GM04503 (cell line): ENCODE data around the gene CYP19A1.

ENCODE experiments used
- DNase-seq: peaks from one replicate; pipeline ENCODE4 v3.0.0-alpha.2; 2012; ENCODE audit warnings: low read depth

The CYP19A1 gene

DNA sequence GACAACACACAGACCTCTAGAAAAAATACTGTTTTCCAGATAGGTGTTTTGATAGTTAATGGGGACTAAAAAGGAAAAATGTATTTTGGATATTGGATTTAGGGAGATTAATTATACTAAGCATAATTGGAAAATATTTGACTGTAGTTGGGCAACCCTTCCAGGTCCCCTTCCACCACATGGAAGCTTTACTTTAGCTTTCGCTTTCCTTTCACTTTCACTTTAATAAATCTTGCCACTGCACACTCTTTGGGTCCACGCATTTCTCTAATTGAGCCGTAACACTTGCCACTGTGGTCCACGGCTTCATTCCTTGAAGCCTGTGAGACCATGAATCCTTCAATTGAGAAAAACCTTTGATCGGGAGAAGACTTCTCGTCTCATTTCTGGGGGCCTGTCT is 18.6 kb upstream of the CYP19A1 start:
- DNase-seq: no peak

GRCh38 chr15:51356147-51356546 is 17.8 kb upstream of the CYP19A1 start:
- DNase-seq: no peak

DNA sequence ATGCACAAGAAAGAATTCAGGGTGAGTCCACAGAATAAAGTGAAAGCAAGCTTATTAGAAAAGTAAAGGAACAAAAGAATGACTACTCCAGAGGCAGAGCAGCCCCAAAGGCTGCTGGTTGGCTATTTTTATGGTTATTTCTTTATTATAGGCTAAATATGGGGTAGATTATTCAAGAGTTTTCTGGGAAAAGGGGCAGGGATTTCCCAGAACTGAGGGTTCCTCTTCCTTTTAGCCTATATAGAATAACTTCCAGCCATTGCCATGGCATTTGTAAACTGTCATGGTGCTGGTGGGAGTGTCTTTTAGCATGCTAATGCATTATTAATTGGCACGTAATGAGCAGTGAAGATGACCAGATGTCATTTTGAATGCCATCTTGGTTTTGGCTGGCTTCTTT is 16.7 kb upstream of the CYP19A1 start:
- no peak for DNase-seq

DNA sequence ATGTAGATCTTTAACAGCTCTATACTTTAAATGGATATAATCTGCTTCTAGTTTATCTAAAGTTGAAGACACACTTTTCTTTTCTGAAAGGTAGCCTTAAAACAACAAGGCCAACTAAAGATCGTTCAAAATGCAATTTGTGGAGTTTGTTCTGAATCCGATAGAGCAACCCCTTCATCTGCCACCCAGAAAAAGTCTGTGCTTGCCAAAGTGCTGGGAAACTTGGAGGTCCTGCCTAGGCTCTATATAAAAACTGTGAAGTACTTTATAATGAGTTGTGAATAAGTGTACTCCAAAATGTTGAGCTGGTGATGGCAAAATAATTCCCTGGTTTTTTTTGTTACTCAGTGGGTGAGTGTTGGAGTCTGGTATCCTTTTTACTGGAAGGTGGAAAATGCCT is 15.6 kb upstream of the CYP19A1 start:
- DNase-seq: no peak

- no peak for DNase-seq
Measured at GRCh38 chr15:51350723-51351122, 12.3 kb upstream of the CYP19A1 start.

DNA sequence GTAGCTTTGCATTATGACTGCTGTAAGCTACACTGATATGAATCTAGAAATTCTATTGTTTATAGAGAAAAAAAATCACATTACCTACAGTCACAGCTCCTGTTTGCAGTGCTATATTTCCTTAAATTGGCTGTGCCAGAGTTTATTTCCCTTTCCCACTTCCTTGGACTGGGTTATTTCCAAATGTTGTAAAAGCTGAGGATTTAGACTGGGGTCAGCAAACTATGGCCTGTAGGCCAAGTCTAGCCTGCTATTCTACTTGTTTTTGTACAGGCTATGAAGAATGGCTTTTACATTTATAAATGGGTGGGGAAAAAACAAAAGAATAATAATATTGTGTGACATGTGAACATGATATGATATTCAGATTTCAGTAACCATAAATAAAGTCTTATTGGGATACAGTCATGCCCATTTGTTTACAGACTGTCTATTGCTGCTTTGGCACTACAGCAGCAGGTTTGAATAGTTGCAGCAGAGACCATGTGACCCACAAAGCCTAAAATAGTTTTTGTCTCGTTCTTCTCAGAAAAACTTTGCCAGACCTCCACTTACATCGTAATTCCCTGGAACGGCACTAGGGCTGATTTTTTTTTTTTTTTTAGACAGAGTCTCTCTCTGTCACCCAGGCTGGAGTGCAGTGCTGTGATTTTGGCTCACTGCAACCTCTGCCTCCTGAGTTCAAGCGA is 10.9 kb upstream of the CYP19A1 start:
- DNase-seq: no peak

GRCh38 chr15:51348688-51349087 is 10.3 kb upstream of the CYP19A1 start:
- no peak for DNase-seq

GRCh38 chr15:51346136-51346535 is 7.7 kb upstream of the CYP19A1 start:
- no peak for DNase-seq

DNA sequence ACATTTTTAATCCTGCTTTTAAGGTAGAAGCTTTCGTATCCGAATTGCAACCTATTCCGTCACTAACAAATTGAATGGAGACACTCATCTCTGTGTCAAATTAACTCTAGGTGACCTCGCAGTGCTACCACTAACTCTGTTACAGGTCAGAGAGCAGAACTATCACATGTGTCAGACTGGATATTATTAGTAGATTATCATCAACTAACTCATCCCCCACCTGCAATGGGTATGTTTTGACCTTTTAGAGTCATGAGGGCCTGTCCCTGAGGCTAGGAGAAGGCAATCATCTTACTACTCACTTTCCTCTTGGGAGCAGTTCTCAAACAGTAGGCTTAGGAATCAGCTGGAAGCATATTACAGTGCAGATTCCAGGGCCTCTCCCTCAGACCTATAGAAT is 5.1 kb upstream of the CYP19A1 start:
- no peak for DNase-seq

DNA sequence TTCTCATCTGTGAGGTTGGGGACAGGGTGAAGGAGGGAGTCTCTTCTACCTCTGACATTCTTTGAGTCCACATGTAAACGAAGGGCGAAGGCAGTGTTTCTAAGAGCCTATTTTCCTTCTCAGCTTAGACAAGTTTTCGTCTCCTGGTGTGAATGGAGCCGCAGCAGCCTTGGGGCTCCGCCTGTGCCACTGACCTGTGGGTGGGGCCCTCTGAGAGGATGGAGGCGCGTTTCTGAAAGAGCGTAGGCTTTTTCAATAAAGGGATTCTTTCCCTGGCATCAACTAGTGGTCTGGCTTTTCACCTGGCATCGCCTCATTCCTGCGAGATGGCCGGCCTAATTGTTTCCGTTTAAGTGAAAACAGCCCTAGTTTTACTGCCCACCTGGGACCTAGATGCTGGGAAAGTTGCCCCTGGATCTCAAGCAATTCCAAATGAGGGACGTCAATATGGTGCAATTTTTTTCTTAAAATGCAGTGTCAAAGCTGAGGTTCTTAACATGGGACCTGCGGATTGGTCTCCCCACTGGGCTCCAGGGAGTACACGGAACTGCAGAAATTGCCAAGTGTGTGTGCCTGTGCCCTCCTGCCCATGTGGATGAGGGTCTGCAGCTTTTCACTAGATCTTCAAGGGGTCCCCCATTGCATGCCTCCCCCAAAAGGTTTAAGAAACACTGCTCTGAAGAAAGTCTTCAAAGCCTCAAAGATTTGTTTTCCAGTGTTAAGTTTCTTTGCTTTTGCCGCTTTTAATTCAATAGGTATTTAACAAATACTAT is 4.0 kb upstream of the CYP19A1 start:
- DNase-seq: no peak

- DNase-seq: no peak
Measured at GRCh38 chr15:51341366-51342226, 3.2 kb upstream of the CYP19A1 start, which contains the start of gene GLDN. Gene GLDN, plus strand, starts transcription at chr15:51341655. Its CDS starts 30 bp downstream, at chr15:51341685.

GRCh38 chr15:51335538-51336410 is 2.6 kb downstream of the CYP19A1 start:
- no peak for DNase-seq

DNA sequence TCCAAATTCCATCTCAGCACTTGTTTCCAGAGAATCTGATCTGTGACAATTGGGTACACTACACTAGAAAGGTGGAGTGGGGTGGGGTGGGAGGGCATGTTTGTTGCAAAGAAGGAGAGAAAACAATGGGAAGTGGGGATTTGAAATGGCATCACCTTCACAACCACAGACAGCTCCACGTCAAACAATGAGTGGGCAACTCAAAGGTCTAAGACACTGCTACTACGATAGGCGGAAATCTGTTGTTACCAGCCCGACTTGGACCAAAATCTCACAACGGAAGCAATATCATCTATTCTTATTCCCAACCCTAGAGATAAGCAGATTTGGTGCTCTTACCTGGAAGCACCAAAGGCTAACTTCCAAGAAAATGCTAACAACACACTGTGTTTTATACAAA is 3.3 kb downstream of the CYP19A1 start:
- DNase-seq: no peak

DNA sequence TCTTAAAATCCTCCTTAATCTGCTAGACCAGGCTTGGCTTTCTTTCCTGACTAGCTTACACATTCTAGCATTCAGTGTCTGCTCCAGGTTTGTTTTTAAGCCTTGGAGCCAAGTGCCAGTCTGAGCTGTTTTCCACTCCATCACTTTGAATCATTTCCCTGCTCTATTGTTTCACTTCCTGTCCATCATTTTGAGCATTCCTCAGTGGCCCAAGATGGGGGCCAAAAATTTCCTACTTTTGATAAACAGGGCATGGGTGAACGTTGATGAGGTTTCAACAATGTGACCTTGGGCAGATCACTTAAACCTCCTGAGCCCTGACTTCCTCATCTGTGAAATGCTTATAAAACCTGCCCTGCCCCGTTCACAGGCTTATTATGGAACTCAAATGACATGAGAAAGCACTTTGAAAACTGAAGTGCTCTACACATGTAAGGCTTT is 4.4 kb downstream of the CYP19A1 start:
- DNase-seq: no peak

DNA sequence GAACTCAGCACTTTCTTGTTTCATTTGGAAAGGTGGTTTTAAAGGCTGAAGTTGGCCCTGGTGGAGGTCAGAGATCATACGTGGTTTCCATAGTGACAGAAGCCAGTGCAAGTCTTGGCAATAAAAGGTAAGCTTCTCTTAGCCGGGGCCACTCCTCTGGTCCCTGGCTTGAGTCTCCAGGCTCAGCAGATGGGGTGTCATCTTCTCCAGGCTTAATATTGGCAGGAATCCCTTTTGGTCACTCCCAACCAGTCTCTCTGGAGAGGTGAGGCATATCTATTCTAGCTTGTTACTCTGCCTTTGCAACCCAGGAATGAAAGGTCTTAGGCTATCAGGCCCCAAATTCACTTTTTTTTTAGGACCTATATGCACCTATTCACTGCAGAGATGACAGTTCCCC is 4.8 kb downstream of the CYP19A1 start:
- DNase-seq: no peak

GRCh38 chr15:51332206-51333147 is 5.9 kb downstream of the CYP19A1 start:
- DNase-seq: no peak

- no peak for DNase-seq
Measured at GRCh38 chr15:51331141-51331540, 7.3 kb downstream of the CYP19A1 start.

DNA sequence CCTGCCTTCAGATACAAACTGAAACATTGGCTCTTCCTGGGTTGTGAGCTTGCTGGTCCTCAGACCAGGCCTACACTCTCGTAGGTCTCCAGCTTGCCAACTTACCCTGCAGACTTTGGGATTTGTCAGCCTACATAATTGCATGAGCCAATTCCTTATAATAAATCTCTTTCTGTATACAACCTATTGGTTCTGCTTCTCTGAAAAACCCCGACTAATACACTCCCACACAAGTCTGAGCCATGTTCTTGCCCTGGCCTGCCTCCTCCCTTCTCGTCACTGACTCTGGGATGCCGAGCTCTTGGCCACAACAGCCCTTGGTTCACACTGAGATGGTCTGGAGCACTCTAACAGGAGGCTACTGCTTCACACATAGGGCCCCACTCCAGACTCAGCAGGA is 9.5 kb downstream of the CYP19A1 start:
- DNase-seq: no peak

- no peak for DNase-seq
Measured at GRCh38 chr15:51327081-51327480, 11.3 kb downstream of the CYP19A1 start.

GRCh38 chr15:51325167-51325566 is 13.2 kb downstream of the CYP19A1 start:
- DNase-seq: no peak
